PFSK-1 (cell line): ENCODE data around the gene CEBPA.

ENCODE experiments used
- POLR2AphosphoS5 ChIP-seq: IDR thresholded peaks from 2 replicates; pipeline ENCODE4 v1.6.1; 2012; ENCODE audit warnings: low read depth, mild to moderate bottlenecking, control low read depth, low read length, moderate library complexity
- REST ChIP-seq, 2 experiments: IDR thresholded peaks; 2 replicates each; pipeline versions ENCODE4 v1.6.1 to v1.8.0; 2011 to 2012; ENCODE audit warnings: low read depth in 2 of 2, low read length in 2 of 2, control low read depth in 1 of 2, inconsistent platforms in 1 of 2, mild to moderate bottlenecking in 1 of 2, moderate library complexity in 1 of 2; ENCODE audit not compliant: insufficient read depth in 1 of 2

- TF ChIP-seq REST (IDR thresholded peaks at IDR 0.05; ENCODE audit: insufficient read depth in 1 of 2, low read depth in 2 of 2, low read length in 2 of 2) (no peak), POLR2AphosphoS5 (no peak)
Observed at GRCh38 chr19:33290956-33291622, 11.2 kb downstream of the CEBPA start.
